H1 (cell line): ENCODE measurements around the gene LSM3. TPM values are rescaled to one million over a fixed set of nuclear protein-coding genes. Genes with fewer than 3 reads are reported as not detected.

Experiments
- CTCF ChIA-PET: fragments of 300-600 bp; sonication (Branson Sonifier 250); formaldehyde crosslinking; loops from one replicate; lab custom pipeline; 2021; ENCODE audit not compliant: partially characterized antibody; lab: Charles Lee
- POLR2A ChIA-PET: fragments of 300-600 bp; sonication (Branson Sonifier 250); formaldehyde crosslinking; loops from one replicate; lab custom pipeline; 2021; ENCODE audit warnings: inconsistent platforms; ENCODE audit not compliant: partially characterized antibody; lab: Charles Lee
- DNase-seq, 2 experiments: peaks; one replicate each; pipeline versions ENCODE4 v3.0.0 to v3.0.0-alpha.2; 2010 to 2022; ENCODE audit warnings: low spot score in 2 of 2, low read depth in 1 of 2, mixed read lengths in 1 of 2
- FAIRE-seq: peaks from 2 replicates; lab custom pipeline; 2011; peaks lifted over from hg19 to GRCh38; lab: Jason Lieb, UNC
- H2AFZ ChIP-seq: 2 replicates; pipeline ENCODE4 v1.8.1; 2012; ENCODE audit warnings: low read length, inconsistent platforms
- H2AK5ac ChIP-seq: 2 replicates; pipeline ENCODE4 v1.6.1; 2013; ENCODE audit warnings: low read depth, low read length
- H2BK120ac ChIP-seq: replicated peaks from 2 replicates; pipeline ENCODE3; 2013; ENCODE audit warnings: low read depth, low read length, inconsistent platforms
- H2BK12ac ChIP-seq: 2 replicates; pipeline ENCODE4 v1.6.1; 2013; ENCODE audit warnings: low read depth, low read length
- H2BK15ac ChIP-seq: 2 replicates; pipeline ENCODE4 v1.6.1; 2013; ENCODE audit warnings: low read length
- H2BK20ac ChIP-seq: 2 replicates; pipeline ENCODE4 v1.6.1; 2013; ENCODE audit warnings: low read length
- H2BK5ac ChIP-seq: 2 replicates; pipeline ENCODE4 v1.6.1; 2013; ENCODE audit warnings: low read depth, low read length
- H3K14ac ChIP-seq: 2 replicates; pipeline ENCODE4 v1.6.1; 2013; ENCODE audit warnings: inconsistent platforms; ENCODE audit not compliant: insufficient read length
- H3K18ac ChIP-seq: 2 replicates; pipeline ENCODE4 v1.6.1; 2013; ENCODE audit warnings: low read length; ENCODE audit errors: extremely low read depth
- H3K23ac ChIP-seq: 2 replicates; pipeline ENCODE4 v1.6.1; 2013; ENCODE audit warnings: inconsistent platforms; ENCODE audit not compliant: insufficient read length
- H3K23me2 ChIP-seq: 2 replicates; pipeline ENCODE4 v1.6.1; 2013; ENCODE audit warnings: low read depth, low read length
- H3K27ac ChIP-seq: 2 replicates; pipeline ENCODE4 v1.6.1; 2011; ENCODE audit warnings: low read depth, low read length, inconsistent platforms
- H3K27me3 ChIP-seq, 4 experiments: replicated peaks in 1 of 4; 1 replicate in 1 of 4; 2 replicates in 3 of 4; pipeline versions ENCODE4 v1.6.1 to v1.8.1; 2011 to 2013; ENCODE audit warnings: low read length in 3 of 4, mild to moderate bottlenecking in 3 of 4, inconsistent platforms in 2 of 4, mixed read lengths in 2 of 4, moderate library complexity in 1 of 4; ENCODE audit not compliant: control insufficient read depth in 3 of 4, insufficient read depth in 3 of 4; ENCODE audit errors: extremely low read depth in 1 of 4
- H3K36me3 ChIP-seq, 4 experiments: 2 replicates each; pipeline versions ENCODE4 v1.6.1 to v1.8.1; 2011 to 2013; ENCODE audit warnings: mild to moderate bottlenecking in 4 of 4, low read length in 3 of 4, moderate library complexity in 2 of 4, control low read depth in 1 of 4, inconsistent platforms in 1 of 4; ENCODE audit not compliant: insufficient read depth in 4 of 4, control insufficient read depth in 2 of 4
- H3K4ac ChIP-seq: replicated peaks from 2 replicates; pipeline ENCODE3; 2013; ENCODE audit warnings: low read length, low read depth, mixed read lengths, inconsistent platforms; ENCODE audit not compliant: insufficient read length
- H3K4me1 ChIP-seq, 4 experiments: replicated peaks in 1 of 4; 1 replicate in 1 of 4; 2 replicates in 3 of 4; pipeline versions ENCODE4 v1.6.1 to v1.8.1; 2011 to 2013; ENCODE audit warnings: low read length in 3 of 4, inconsistent platforms in 2 of 4, mixed read lengths in 1 of 4; ENCODE audit not compliant: insufficient read depth in 4 of 4, control insufficient read depth in 3 of 4
- H3K4me2 ChIP-seq, 2 experiments: 2 replicates each; pipeline versions ENCODE4 v1.6.1 to v1.8.1; 2011 to 2013; ENCODE audit warnings: low read depth in 2 of 2, low read length in 2 of 2, control low read depth in 1 of 2, inconsistent platforms in 1 of 2, mild to moderate bottlenecking in 1 of 2; ENCODE audit not compliant: insufficient read depth in 1 of 2
- H3K4me3 ChIP-seq, 4 experiments: fragments of 200-600, 300-600 bp in 1 of 4; sonication (generic), shearing (Covaris generic), sonication (Bioruptor Twin) in 1 of 4; 2 replicates each; pipeline versions ENCODE4 v1.5.1 to v1.8.1; 2011 to 2016; ENCODE audit warnings: low read length in 4 of 4, low read depth in 3 of 4, control low read depth in 2 of 4, inconsistent platforms in 2 of 4, mild to moderate bottlenecking in 2 of 4, mixed read lengths in 1 of 4, moderate library complexity in 1 of 4; ENCODE audit not compliant: insufficient read depth in 2 of 4; ENCODE audit errors: extremely low read depth in 1 of 4
- H3K56ac ChIP-seq: replicated peaks from 2 replicates; pipeline ENCODE3; 2013; ENCODE audit warnings: low read depth, mild to moderate bottlenecking, mixed read lengths, low read length, inconsistent platforms; ENCODE audit not compliant: insufficient read length
- H3K79me1 ChIP-seq: 2 replicates; pipeline ENCODE4 v1.6.1; 2013; ENCODE audit warnings: low read depth, low read length, control low read depth
- H3K79me2 ChIP-seq, 2 experiments: 2 replicates each; pipeline versions ENCODE4 v1.6.1 to v1.8.1; 2012 to 2013; ENCODE audit warnings: low read length in 2 of 2, mild to moderate bottlenecking in 2 of 2, inconsistent platforms in 1 of 2; ENCODE audit not compliant: insufficient read depth in 2 of 2, control insufficient read depth in 1 of 2
- H3K9ac ChIP-seq, 4 experiments: replicated peaks in 1 of 4; 1 replicate in 1 of 4; 2 replicates in 3 of 4; pipeline versions ENCODE4 v1.6.1 to v1.8.1; 2011 to 2013; ENCODE audit warnings: low read depth in 3 of 4, low read length in 3 of 4, control low read depth in 2 of 4, mild to moderate bottlenecking in 2 of 4, moderate library complexity in 2 of 4, inconsistent platforms in 1 of 4; ENCODE audit errors: extremely low read depth in 1 of 4
- H3K9me3 ChIP-seq, 2 experiments: 2 replicates each; pipeline versions ENCODE4 v1.6.1 to v1.8.1; 2012 to 2013; ENCODE audit warnings: mild to moderate bottlenecking in 2 of 2, moderate library complexity in 2 of 2, control low read depth in 1 of 2, inconsistent platforms in 1 of 2, low read depth in 1 of 2, low read length in 1 of 2, mixed read lengths in 1 of 2; ENCODE audit not compliant: insufficient read depth in 2 of 2
- H4K20me1 ChIP-seq, 2 experiments: replicated peaks in 1 of 2; 2 replicates each; pipeline versions ENCODE3 to v1.8.1; 2011 to 2013; ENCODE audit warnings: inconsistent platforms in 2 of 2, low read length in 2 of 2, mild to moderate bottlenecking in 1 of 2; ENCODE audit not compliant: insufficient read depth in 2 of 2, control insufficient read depth in 1 of 2
- H4K5ac ChIP-seq: 2 replicates; pipeline ENCODE4 v1.6.1; 2013; ENCODE audit warnings: low read length, low read depth, mixed read lengths, inconsistent platforms; ENCODE audit not compliant: insufficient read length
- H4K8ac ChIP-seq: 2 replicates; pipeline ENCODE4 v1.8.0; 2013; ENCODE audit warnings: mild to moderate bottlenecking, moderate library complexity, low read length, inconsistent platforms; ENCODE audit not compliant: insufficient read depth; ENCODE audit errors: extremely low read depth
- H4K91ac ChIP-seq: replicated peaks from 2 replicates; pipeline ENCODE3; 2013; ENCODE audit warnings: low read length, mixed read lengths, inconsistent platforms; ENCODE audit not compliant: insufficient read length
- CEBPB ChIP-seq: IDR thresholded peaks from 2 replicates; pipeline ENCODE4 v1.6.1; 2012; ENCODE audit warnings: low read depth, low read length
- CHD1 ChIP-seq: IDR thresholded peaks from 2 replicates; pipeline ENCODE4 v1.6.1; 2012; ENCODE audit warnings: low read depth, low read length, improper control_type of control experiment
- CREB1 ChIP-seq: IDR thresholded peaks from 2 replicates; pipeline ENCODE4 v1.6.1; 2012; ENCODE audit warnings: inconsistent platforms
- CTBP2 ChIP-seq: IDR thresholded peaks from 2 replicates; pipeline ENCODE4 v1.7.0; 2011; ENCODE audit warnings: borderline replicate concordance, mild to moderate bottlenecking, moderate library complexity, mixed read lengths, low read length; ENCODE audit not compliant: insufficient read depth, insufficient read length
- E2F6 ChIP-seq: IDR thresholded peaks from 2 replicates; pipeline ENCODE4 v1.6.1; 2012; ENCODE audit warnings: inconsistent platforms
- KDM5A ChIP-seq: fragments of 200-600 bp; IDR thresholded peaks from 2 replicates; pipeline ENCODE4 v1.7.1; 2012; ENCODE audit warnings: mild to moderate bottlenecking, low read length, inconsistent platforms, mixed read lengths
- NRF1 ChIP-seq: IDR thresholded peaks from 2 replicates; pipeline ENCODE4 v1.6.1; 2011; ENCODE audit warnings: mild to moderate bottlenecking, low read depth, low read length, improper control_type of control experiment
- RAD21 ChIP-seq, 2 experiments: IDR thresholded peaks in 1 of 2; conservative IDR thresholded peaks in 1 of 2; 2 replicates each; pipeline ENCODE4 v1.6.1; 2011; ENCODE audit warnings: low read depth in 2 of 2, low read length in 2 of 2, improper control_type of control experiment in 1 of 2, inconsistent platforms in 1 of 2, mild to moderate bottlenecking in 1 of 2, moderate library complexity in 1 of 2
- SIRT6 ChIP-seq: IDR thresholded peaks from one replicate; pipeline ENCODE4 v1.7.1; 2012; ENCODE audit warnings: low read length, inconsistent platforms
- WGBS, 2 experiments: shearing (Covaris generic) in 1 of 2; methylation state at CpG; one replicate each; pipeline versions ENCODE4 v1.1.6 to v1.1.7; 2013 to 2015; ENCODE audit warnings: low lambda C conversion rate in 2 of 2, mixed read lengths in 2 of 2, inconsistent platforms in 1 of 2, low coverage in 1 of 2, missing lambda C conversion rate in 1 of 2; ENCODE audit not compliant: insufficient replicate concordance in 2 of 2, insufficient coverage in 1 of 2, insufficient read length in 1 of 2; ENCODE audit errors: extremely low coverage in 1 of 2, missing lambda C conversion rate in 1 of 2; 5-methylcytosine and 5-hydroxymethylcytosine counted together
- polyA plus RNA-seq, 7 experiments: library from polyadenylated mRNA; depleted of rRNA in 3 of 7; stranded (reverse) in 5 of 7; unstranded in 2 of 7; fragments of >200 nt in 5 of 7; fragments of 200-250 nt in 2 of 7; gene quantifications; 1 replicate in 5 of 7; 2 replicates in 1 of 7; 4 replicates in 1 of 7; pipeline versions ENCODE4 v1.2.1 to v1.2.3, GENCODE V29; 2011 to 2013; ENCODE audit warnings: missing spikeins in 2 of 7, mixed read lengths in 2 of 7
- total RNA-seq: library from RNA; stranded (reverse); fragmentation: NEBNext Ultra II Directional; extraction: Animal tissue kit (Norgen Biotek cat#: 25700); gene quantifications from 2 replicates; pipeline ENCODE4 v1.2.1, GENCODE V29; 2021

The LSM3 gene
- total and polyA plus RNA-seq, 2 of the 8 experiments (the other 6 are each of a cell fraction or from before 2014, with no cell fraction given), result 7.1 to 25.4 TPM

DNA sequence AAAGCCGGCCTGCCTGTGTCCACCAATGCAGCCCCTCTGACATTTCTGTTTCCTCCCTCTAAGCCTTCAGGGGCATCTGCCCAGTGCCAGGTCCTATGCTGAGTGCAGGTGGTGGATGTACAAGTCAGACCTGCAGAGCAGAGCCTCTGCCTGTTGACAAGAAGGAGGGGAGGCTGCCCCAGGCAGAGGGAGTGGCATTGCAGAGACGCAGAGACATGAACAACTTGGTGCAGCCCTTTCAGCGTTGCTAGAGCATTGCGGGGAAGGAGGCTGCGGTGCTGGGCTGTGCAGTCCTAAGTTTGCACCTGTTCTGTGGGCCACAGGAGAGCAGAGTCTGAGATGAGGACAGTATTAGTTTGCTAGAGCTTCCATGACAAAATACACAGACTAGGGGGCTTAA lies 65.2 kb downstream of the LSM3 start:
- Histone ChIP-seq H2BK15ac (no peak overlapping the region), H3K9ac (no peak overlapping the region), H3K56ac (no peak overlapping the region), H3K79me1 (no peaks in the 10 kb centered on the region), H3K14ac (no peak overlapping the region), H2BK12ac (no peak overlapping the region), H3K4me3 (no peak overlapping the region), H3K36me3 (no peaks in the 10 kb centered on the region), H4K8ac (no peak overlapping the region), H2AFZ (no peak overlapping the region), H3K23ac (no peak overlapping the region), H3K18ac (no peak overlapping the region), H2AK5ac (no peak overlapping the region), H3K4me1 (no peaks in the 10 kb centered on the region), H3K27me3 (peaks cover 0 to 3% (median 0%) of the 10 kb centered on the region in 4 experiments; a peak in 1 of 7 replicates), H3K23me2 (no peaks in the 10 kb centered on the region), H2BK20ac (no peak overlapping the region), H3K27ac (no peak overlapping the region), H2BK5ac (no peak overlapping the region), H2BK120ac (no peak overlapping the region), H4K91ac (no peak overlapping the region), H3K4me2 (no peak overlapping the region), H3K79me2 (no peaks in the 10 kb centered on the region), H4K5ac (no peak overlapping the region), H3K4ac (no peak overlapping the region), H4K20me1 (no peaks in the 10 kb centered on the region), H3K9me3 (no peaks in the 10 kb centered on the region)
- ChIA-PET POLR2A (no interaction called here), CTCF (interaction anchor here (1.4 kb wide), 1 partner anchor 11 kb away, joined by 6 read pairs; no protein-coding TSS in a partner anchor)
- no peak for TF ChIP-seq CHD1
- no peak for TF ChIP-seq RAD21 (IDR thresholded peaks at IDR 0.05 in 1 of 2, conservative IDR thresholded peaks at IDR 0.05 in 1 of 2; ENCODE audit: low read depth in 2 of 2, low read length in 2 of 2)
- no peak for TF ChIP-seq CEBPB
- TF ChIP-seq CREB1, result no peak
- TF ChIP-seq CTBP2, result no peak
- TF ChIP-seq E2F6, result no peak
- no peak for TF ChIP-seq KDM5A
- TF ChIP-seq SIRT6, result no peak
- TF ChIP-seq NRF1, result no peak
- 99% methylated on average over 5 of the region's 5 CpGs; no CpG with 5 or more reads in 1 of the 2 experiments for WGBS, 2 experiments
- no peak for FAIRE-seq
- no peak for DNase-seq
